Vagina (tissue), 2 donors: ENCODE data around the gene SVEP1. TPM values are rescaled to one million over a fixed set of nuclear protein-coding genes. Genes with fewer than 3 reads are reported as not detected.

ENCODE experiments used
- DNase-seq, 2 donors: peaks; one replicate each; pipeline ENCODE4 v3.0.0-alpha.2; 2017; ENCODE audit errors: extremely low spot score in 2 of 2
- H3K27ac ChIP-seq: fragments of 200-600 bp; sonication (generic); one replicate; pipeline ENCODE4 v1.5.1; 2019
- H3K27me3 ChIP-seq: fragments of 200-600 bp; sonication (generic); one replicate; pipeline ENCODE4 v1.5.1; 2019
- H3K36me3 ChIP-seq, 2 donors: fragments of 200-600 bp; sonication (generic); one replicate each; pipeline ENCODE4 v1.5.1; 2017 to 2019
- H3K4me1 ChIP-seq: fragments of 200-600 bp; sonication (generic); one replicate; pipeline ENCODE4 v1.5.1; 2019
- H3K4me3 ChIP-seq, 2 donors: fragments of 200-600 bp; sonication (generic); 1 replicate in 1 of 2; 2 replicates in 1 of 2; pipeline ENCODE4 v1.5.1; 2016 to 2019
- H3K9me3 ChIP-seq: fragments of 200-600 bp; sonication (generic); one replicate; pipeline ENCODE4 v1.5.1; 2019
- POLR2A ChIP-seq, 2 donors: fragments of 450-650 bp; IDR thresholded peaks; one replicate each; pipeline ENCODE4 v1.6.1; 2017; ENCODE audit warnings: antibody characterized with exemption in 2 of 2, mild to moderate bottlenecking in 2 of 2, moderate library complexity in 2 of 2
- POLR2AphosphoS5 ChIP-seq, 2 donors: sonication (generic); formaldehyde crosslinking; IDR thresholded peaks; one replicate each; pipeline ENCODE4 v1.9.0; 2017; ENCODE audit warnings: antibody characterized with exemption in 2 of 2, mild to moderate bottlenecking in 2 of 2, low read depth in 1 of 2; ENCODE audit not compliant: insufficient read depth in 1 of 2
- intact Hi-C: fragments of 100-400 bp; cut with DNase I; formaldehyde crosslinking; loops from one replicate; pipeline ENCODE4 v1.15.1; 2023
- total RNA-seq: library from RNA; depleted of rRNA; stranded (reverse); fragments of >200 nt; gene quantifications from one replicate; pipeline ENCODE4 v1.2.3, GENCODE V29; 2016
- TF ChIP-seq, protein P1 (sequence below), 3 experiments: fragments of 450-650 bp in 2 of 3; fragments of 200-600 bp in 1 of 3; sonication (generic) in 1 of 3; IDR thresholded peaks; one replicate each; pipeline ENCODE4 v1.5.1; 2017 to 2019; ENCODE audit warnings: antibody characterized with exemption in 3 of 3, mild to moderate bottlenecking in 2 of 3, moderate library complexity in 2 of 3

SVEP1 gene
- total RNA-seq, 1 donor from 2014 or later = 84.5 TPM

GRCh38 chr9:110332766-110333165, 246.8 kb downstream of the SVEP1 start:
- Histone ChIP-seq H3K27ac (no peak overlapping the region), H3K27me3 (no peaks in the 10 kb centered on the region), H3K4me3 (no peak overlapping the region), H3K4me1 (no peaks in the 10 kb centered on the region), H3K9me3 (no peaks in the 10 kb centered on the region), H3K36me3 (no peaks in the 10 kb centered on the region)
- intact Hi-C loops = no loop called here
- no peak for DNase-seq
- TF ChIP-seq POLR2AphosphoS5 (IDR thresholded peaks at IDR 0.05; ENCODE audit: insufficient read depth in 1 of 2, low read depth in 1 of 2) (peak in 1 of 2 donors; percentile 17), POLR2A (IDR thresholded peaks at IDR 0.05) (no peak)
- TF ChIP-seq, protein P1, sequence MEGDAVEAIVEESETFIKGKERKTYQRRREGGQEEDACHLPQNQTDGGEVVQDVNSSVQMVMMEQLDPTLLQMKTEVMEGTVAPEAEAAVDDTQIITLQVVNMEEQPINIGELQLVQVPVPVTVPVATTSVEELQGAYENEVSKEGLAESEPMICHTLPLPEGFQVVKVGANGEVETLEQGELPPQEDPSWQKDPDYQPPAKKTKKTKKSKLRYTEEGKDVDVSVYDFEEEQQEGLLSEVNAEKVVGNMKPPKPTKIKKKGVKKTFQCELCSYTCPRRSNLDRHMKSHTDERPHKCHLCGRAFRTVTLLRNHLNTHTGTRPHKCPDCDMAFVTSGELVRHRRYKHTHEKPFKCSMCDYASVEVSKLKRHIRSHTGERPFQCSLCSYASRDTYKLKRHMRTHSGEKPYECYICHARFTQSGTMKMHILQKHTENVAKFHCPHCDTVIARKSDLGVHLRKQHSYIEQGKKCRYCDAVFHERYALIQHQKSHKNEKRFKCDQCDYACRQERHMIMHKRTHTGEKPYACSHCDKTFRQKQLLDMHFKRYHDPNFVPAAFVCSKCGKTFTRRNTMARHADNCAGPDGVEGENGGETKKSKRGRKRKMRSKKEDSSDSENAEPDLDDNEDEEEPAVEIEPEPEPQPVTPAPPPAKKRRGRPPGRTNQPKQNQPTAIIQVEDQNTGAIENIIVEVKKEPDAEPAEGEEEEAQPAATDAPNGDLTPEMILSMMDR (IDR thresholded peaks at IDR 0.05) = no peak

DNA sequence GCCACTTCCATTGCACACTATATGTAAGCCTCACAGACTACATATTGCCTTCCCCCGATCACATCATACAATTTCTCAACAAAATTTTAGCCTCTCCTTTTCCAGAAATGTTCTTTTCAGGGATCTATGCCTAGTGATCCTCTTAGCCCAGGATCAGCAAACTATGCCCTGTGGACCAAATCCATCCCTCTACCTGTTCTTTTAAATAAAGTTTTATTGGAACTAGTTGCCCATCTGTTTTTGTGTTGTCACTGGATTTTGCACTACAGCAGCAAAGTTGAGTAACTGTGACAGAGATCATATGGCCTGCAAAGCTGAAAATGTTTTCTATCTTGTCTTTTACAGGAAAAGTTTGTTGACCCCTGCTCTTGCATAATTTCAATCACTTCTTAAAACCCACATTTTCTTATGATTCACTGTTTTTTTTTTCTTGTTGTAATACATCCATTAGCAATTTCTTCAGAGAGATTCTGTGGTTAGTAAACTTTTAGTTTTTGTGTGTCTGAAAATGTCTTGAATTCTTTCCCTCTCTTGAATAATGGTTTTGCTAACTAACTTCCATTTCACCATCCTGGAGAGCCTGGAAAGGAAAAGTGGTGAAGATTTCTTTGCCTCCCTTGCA, 248.9 kb downstream of the SVEP1 start:
- no peaks in the 10 kb centered on the region for H3K4me1 ChIP-seq
- TF ChIP-seq, protein P1 (IDR thresholded peaks at IDR 0.05) = no peak
- no peak for TF ChIP-seq POLR2AphosphoS5 (IDR thresholded peaks at IDR 0.05; ENCODE audit: insufficient read depth in 1 of 2, low read depth in 1 of 2)
- no peak for TF ChIP-seq POLR2A (IDR thresholded peaks at IDR 0.05)
- intact Hi-C loops = no loop called here
- H3K36me3 ChIP-seq = no peaks in the 10 kb centered on the region
- no peak for DNase-seq
- H3K4me3 ChIP-seq = no peak overlapping the region
- no peak overlapping the region for H3K27ac ChIP-seq
- no peaks in the 10 kb centered on the region for H3K9me3 ChIP-seq
- no peaks in the 10 kb centered on the region for H3K27me3 ChIP-seq

- H3K9me3 ChIP-seq = no peaks in the 10 kb centered on the region
- no peak overlapping the region for H3K27ac ChIP-seq
- H3K4me1 ChIP-seq = no peaks in the 10 kb centered on the region
- H3K36me3 ChIP-seq = no peaks in the 10 kb centered on the region
- no peaks in the 10 kb centered on the region for H3K27me3 ChIP-seq
- intact Hi-C loops = no loop called here
- TF ChIP-seq POLR2AphosphoS5 (IDR thresholded peaks at IDR 0.05; ENCODE audit: insufficient read depth in 1 of 2, low read depth in 1 of 2) (no peak), POLR2A (IDR thresholded peaks at IDR 0.05) (no peak)
- TF ChIP-seq, protein P1 (IDR thresholded peaks at IDR 0.05) = no peak
- no peak overlapping the region for H3K4me3 ChIP-seq
- DNase-seq = no peak
Measured at GRCh38 chr9:110329639-110330230, 249.8 kb downstream of the SVEP1 start.

GRCh38 chr9:110328763-110329162, 250.8 kb downstream of the SVEP1 start:
- no peaks in the 10 kb centered on the region for H3K9me3 ChIP-seq
- no peak overlapping the region for H3K27ac ChIP-seq
- intact Hi-C loops = no loop called here
- no peak for DNase-seq
- no peaks in the 10 kb centered on the region for H3K36me3 ChIP-seq
- no peak overlapping the region for H3K4me3 ChIP-seq
- H3K4me1 ChIP-seq = no peaks in the 10 kb centered on the region
- H3K27me3 ChIP-seq = no peaks in the 10 kb centered on the region
- TF ChIP-seq, protein P1 (IDR thresholded peaks at IDR 0.05) = no peak
- TF ChIP-seq POLR2AphosphoS5 (IDR thresholded peaks at IDR 0.05; ENCODE audit: insufficient read depth in 1 of 2, low read depth in 1 of 2) (no peak), POLR2A (IDR thresholded peaks at IDR 0.05) (no peak)

DNA sequence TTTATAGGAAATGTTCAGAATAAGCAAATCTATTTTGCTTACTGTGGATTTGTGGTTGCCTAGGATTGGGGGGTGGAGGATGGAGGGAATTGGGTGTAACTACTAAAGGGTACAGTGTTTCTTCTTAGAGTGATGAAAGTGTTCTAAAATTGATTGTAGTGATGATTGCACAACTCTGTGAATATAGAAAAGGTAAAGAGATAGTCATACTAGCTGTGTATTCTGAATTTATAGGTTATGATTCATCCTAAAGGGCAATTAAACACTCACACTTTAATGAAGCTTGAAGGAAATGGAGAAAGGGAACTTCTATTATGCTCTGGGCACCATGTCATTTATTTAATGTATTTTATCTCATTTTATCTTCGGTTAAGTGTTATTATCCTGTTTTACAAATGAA, 251.8 kb downstream of the SVEP1 start:
- no peak for DNase-seq
- no peaks in the 10 kb centered on the region for H3K4me1 ChIP-seq
- H3K9me3 ChIP-seq = no peaks in the 10 kb centered on the region
- H3K4me3 ChIP-seq = no peak overlapping the region
- intact Hi-C loops = no loop called here
- H3K36me3 ChIP-seq = no peaks in the 10 kb centered on the region
- H3K27ac ChIP-seq = no peak overlapping the region
- H3K27me3 ChIP-seq = no peaks in the 10 kb centered on the region
- no peak for TF ChIP-seq POLR2A (IDR thresholded peaks at IDR 0.05)
- peak in 1 of 2 donors; percentile 30 for TF ChIP-seq POLR2AphosphoS5 (IDR thresholded peaks at IDR 0.05; ENCODE audit: insufficient read depth in 1 of 2, low read depth in 1 of 2)
- TF ChIP-seq, protein P1 (IDR thresholded peaks at IDR 0.05) = no peak
